ENCODE measurements around the gene EPHX1.
"Not testable (repeated sequence)": the region's sequence is repeated elsewhere in the genome, so short reads cannot be mapped to it uniquely, and the experiment has no call there.

The EPHX1 gene

DNA sequence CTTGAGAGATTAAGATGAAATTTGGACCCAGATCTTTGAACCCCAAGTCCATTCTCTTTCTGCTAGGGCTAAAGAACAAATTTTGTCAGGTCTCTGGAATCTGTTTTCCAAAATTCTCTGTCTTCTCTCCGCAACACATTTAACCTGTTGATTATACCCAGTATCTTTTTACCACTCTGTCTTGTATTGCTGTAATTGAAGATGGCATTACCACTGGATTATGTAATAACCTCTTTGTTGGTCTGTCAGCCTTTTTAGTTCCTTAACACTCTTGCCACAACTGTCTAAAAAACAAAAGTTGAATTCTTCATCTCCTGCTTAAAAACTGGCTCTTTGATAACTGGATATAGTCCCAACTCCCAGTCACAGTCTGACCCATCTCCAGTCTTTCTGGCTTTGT lies 29.3 kb upstream of the EPHX1 start:
- no peak overlapping the region for H3K27ac ChIP-seq
- ChIA-PET POLR2A (ENCODE audit: low non-redundant PET) (interaction anchor here (0.7 to 1.1 kb wide), 3 partner anchors 23 to 258 kb away, joined by 3 to 7 read pairs (median 5); no protein-coding TSS in a partner anchor), CTCF (no interaction called here)
- TF ChIP-seq, protein P1, sequence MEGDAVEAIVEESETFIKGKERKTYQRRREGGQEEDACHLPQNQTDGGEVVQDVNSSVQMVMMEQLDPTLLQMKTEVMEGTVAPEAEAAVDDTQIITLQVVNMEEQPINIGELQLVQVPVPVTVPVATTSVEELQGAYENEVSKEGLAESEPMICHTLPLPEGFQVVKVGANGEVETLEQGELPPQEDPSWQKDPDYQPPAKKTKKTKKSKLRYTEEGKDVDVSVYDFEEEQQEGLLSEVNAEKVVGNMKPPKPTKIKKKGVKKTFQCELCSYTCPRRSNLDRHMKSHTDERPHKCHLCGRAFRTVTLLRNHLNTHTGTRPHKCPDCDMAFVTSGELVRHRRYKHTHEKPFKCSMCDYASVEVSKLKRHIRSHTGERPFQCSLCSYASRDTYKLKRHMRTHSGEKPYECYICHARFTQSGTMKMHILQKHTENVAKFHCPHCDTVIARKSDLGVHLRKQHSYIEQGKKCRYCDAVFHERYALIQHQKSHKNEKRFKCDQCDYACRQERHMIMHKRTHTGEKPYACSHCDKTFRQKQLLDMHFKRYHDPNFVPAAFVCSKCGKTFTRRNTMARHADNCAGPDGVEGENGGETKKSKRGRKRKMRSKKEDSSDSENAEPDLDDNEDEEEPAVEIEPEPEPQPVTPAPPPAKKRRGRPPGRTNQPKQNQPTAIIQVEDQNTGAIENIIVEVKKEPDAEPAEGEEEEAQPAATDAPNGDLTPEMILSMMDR (conservative IDR thresholded peaks at IDR 0.05; ENCODE audit: low read depth) = no peak
- DNase-seq (ENCODE audit: low spot score) = no peak

DNA sequence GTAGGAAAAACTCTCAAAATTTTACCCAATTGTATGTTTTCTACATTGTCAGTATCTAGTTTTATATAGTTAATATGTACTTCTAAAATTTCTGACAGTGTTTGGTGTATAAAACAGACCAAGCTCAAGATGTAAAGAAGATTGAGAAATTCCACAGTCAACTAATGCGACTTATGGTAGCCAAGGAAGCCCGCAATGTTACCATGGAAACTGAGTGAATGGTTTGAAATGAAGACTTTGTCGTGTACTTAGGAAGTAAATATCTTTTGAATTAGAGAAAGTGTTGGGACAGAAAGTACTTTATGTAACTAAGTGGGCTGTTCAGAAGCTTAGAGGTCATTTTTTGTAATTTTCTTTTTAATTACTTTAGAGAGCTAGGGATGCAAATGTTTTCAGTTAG lies 20.8 kb upstream of the EPHX1 start:
- CTCF ChIA-PET = interaction anchor here (0.8 to 1.0 kb wide), 2 partner anchors 56 to 1205 kb away, joined by 3 to 5 read pairs; no protein-coding TSS in a partner anchor
- POLR2A ChIA-PET (ENCODE audit: low non-redundant PET) = not testable (repeated sequence)

DNA sequence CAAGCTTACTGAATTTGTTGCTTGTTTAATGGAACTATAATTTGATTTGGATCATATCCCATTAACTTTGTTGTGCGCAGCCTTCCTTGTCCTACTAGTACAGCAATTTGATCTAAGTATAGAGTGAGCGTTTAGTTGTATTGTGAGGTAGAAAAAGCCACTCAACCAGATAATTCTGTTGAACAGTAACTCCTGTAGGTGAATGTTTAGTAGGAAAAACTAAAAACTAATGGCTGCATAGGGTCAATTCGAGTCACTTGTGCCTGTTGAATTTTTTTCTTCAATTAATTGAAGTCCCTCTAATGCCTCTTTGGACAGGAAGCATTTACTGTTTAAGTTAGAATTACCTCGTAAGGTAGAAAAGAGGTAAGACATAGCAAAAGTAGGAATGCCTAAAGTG lies 15.0 kb upstream of the EPHX1 start:
- no peak overlapping the region for H3K27ac ChIP-seq
- TF ChIP-seq, protein P1 (conservative IDR thresholded peaks at IDR 0.05; ENCODE audit: low read depth) = no peak
- DNase-seq (ENCODE audit: low spot score) = no peak
- ChIA-PET POLR2A (ENCODE audit: low non-redundant PET) (no interaction called here), CTCF (no interaction called here)

More for the DNA sequence above, 20.8 kb upstream of the EPHX1 start:
- H3K27ac ChIP-seq; DNase-seq (ENCODE audit: low spot score): not testable (repeated sequence)

DNA sequence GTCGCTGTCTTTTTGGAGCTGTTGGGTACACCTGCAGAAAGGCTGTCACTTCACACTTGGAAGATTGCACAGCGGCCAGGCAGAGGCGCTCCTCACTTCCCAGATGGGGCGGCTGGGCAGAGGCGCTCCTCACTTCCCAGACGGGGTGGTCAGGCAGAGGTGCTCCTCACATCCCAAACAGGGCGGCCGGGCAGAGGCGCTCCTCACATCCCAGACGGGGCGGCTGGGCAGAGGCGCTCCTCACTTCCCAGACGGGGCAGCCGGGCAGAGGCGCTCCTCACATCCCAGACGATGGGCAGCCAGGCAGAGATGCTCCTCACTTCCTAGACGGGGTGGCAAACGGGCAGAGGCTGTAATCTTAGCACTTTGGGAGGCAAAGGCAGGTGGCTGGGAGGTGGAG lies 13.8 kb upstream of the EPHX1 start:
- CTCF ChIA-PET; POLR2A ChIA-PET (ENCODE audit: low non-redundant PET); DNase-seq (ENCODE audit: low spot score); H3K27ac ChIP-seq: not testable (repeated sequence)

DNA sequence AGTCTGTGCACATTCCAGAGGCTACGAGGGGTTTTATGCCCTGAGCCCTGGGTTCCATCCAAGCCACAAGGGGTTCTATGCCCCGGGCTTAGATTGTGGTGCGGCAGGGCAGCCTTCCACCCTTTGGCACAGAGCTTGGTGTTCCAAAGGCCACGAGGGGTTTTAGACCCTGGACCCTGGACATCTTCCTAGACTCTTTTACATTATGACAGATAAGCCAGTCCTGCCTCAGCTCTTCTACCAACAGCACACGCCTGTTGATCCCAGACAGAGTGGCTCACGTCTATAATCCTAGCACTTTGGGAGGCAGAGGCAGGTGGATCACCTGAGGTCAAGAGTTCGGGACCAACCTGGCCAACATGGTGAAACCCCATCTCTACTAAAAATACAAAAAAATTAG lies 8.8 kb upstream of the EPHX1 start:
- ChIA-PET CTCF (interaction anchor here (0.6 to 1.1 kb wide), 2 partner anchors 9 to 255 kb away, joined by 3 read pairs; partner anchors contain the start of gene EPHX1), POLR2A (ENCODE audit: low non-redundant PET) (interaction anchor here (0.6 kb wide), 2 partner anchors 180 to 294 kb away, joined by 3 to 7 read pairs; no protein-coding TSS in a partner anchor)
- not testable (repeated sequence) for DNase-seq (ENCODE audit: low spot score)

DNA sequence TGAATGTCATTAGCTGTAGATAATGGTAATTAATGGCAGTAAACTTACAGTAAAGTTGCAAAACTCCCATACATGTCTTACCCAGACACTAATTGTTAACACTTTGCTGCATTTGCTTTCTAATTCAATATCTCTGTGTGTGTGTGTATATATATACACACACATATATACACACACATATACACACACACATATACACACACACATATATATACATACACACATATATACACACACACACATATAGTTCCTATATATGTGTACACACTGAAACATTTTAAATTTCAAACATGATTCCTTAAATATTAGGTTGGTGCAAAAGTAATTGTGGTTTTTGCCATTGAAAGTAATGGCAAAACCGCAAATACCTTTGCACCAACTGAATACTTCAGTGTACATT lies 3.7 kb upstream of the EPHX1 start:
- DNase-seq (ENCODE audit: low spot score) = no peak
- CTCF ChIA-PET = interaction anchor here (0.6 to 1.6 kb wide), 2 partner anchors 325 to 332 kb away, joined by 7 read pairs; no protein-coding TSS in a partner anchor
- POLR2A ChIA-PET (ENCODE audit: low non-redundant PET) = no interaction called here
- no peak overlapping the region for H3K27ac ChIP-seq
- TF ChIP-seq, protein P1 (conservative IDR thresholded peaks at IDR 0.05; ENCODE audit: low read depth) = no peak

More for the DNA sequence above, 8.8 kb upstream of the EPHX1 start:
- H3K27ac ChIP-seq = not testable (repeated sequence)

DNA sequence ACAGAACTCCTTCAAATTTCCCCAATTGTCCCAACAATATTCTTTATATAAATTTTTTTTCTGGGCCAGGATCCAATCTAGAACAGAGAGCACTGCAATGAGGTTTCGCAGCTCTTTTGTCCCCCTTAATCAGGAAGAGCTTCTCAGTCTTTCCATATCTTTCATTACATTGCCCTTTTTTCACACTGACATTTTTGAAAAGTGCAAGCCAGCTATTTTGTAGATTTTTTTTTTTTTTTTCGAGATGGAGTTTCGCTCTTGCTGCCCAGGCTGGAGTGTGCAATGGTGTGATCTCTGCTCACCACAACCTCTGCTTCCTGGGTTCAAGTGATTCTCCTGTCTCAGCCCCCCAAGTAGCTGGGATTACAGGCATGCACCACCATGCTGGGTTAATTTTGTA lies 3.2 kb upstream of the EPHX1 start:
- DNase-seq (ENCODE audit: low spot score); POLR2A ChIA-PET (ENCODE audit: low non-redundant PET); H3K27ac ChIP-seq: not testable (repeated sequence)
- CTCF ChIA-PET = interaction anchor here (0.6 kb wide), 1 partner anchor 326 kb away, joined by 7 read pairs; no protein-coding TSS in a partner anchor

DNA sequence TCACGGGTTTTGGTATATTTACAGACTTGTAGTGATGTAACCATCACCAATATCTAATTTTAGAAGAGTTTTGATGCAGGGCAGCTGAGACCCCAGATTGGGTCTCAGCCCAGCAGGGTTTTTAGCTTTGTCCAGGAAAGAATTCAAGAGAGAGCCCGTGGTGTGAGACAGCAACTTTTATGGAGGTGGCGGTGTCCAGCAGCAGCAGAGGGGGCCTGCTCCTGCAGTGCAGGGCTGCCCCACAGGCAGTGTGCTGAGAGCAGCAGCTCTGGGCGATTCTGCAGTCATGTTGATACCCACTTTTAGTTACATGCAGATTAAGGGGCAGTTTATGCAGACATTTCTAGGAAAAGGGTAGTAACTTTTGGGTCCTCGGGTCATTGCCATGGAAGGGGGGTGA lies 1.8 kb upstream of the EPHX1 start:
- POLR2A ChIA-PET (ENCODE audit: low non-redundant PET) = no interaction called here
- H3K27ac ChIP-seq = no peak overlapping the region
- CTCF ChIA-PET = interaction anchor here (0.7 to 0.8 kb wide), 2 partner anchors 30 to 739 kb away, joined by 3 to 4 read pairs; partner anchors contain the start of gene SRP9
- TF ChIP-seq, protein P1 (conservative IDR thresholded peaks at IDR 0.05; ENCODE audit: low read depth) = no peak
- DNase-seq (ENCODE audit: low spot score) = no peak
